Endothelial cell of hepatic sinusoid (primary cell): Measurements from ENCODE around the gene ZNF784.

Experiments
- in situ Hi-C: cut with HindIII; loops from 2 replicates; pipeline ENCODE4 v1.10.0; 2017; ENCODE audit warnings: low sequenced_read_pairs

ZNF784 gene

DNA sequence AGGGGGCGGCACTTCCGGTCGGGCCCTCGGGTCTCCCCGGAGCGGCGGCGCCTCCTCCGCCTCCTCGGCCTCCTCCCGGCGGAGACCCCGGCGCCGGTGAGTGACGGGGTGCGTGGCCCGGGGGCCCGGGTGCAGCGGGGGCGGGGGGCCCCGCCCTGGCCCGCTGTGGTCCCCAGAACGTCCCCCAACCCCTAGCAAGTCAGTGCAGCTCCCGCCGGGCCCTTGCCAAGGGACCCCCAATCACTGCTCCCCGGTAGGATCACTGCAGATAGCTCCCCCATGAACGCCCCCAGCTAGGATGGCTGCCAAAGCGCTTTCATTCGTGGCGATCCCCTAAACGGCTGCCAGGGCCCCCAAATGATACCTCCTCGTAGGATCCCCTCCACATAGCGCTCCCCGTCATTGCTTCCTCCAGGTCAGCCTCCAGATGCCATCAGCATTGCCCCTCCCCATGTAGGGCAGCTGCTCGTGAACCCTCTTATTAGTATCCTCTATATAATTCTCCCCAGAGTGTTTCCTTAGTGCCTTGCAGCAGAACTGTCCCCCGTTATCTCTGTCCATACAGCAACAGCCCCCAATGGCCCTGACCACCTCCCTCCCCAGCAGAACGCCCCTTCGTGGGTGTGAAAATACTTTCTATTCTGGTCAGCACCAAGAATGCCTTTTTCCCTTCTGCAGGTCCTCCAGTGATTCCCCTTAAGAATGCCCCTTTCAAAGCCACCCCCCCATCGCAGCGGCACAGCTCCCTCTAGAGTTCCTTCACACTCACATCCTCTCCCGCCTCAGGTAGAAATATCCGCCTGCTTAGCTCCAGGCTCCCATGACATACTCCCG lies 18.5 kb downstream of the ZNF784 start, which contains the start of gene ZNF865:
ZNF865 (plus strand) TSS at position 11 of the 834 bp plus-strand sequence. CDS start 7,972 bp downstream, outside the sequence.
- in situ Hi-C loops = no loop called here

- in situ Hi-C loops = no loop called here
Observed at GRCh38 chr19:55605207-55605636, 19.1 kb downstream of the ZNF784 start.

GRCh38 chr19:55603581-55604292 lies 20.6 kb downstream of the ZNF784 start:
- in situ Hi-C loops = no loop called here

GRCh38 chr19:55603115-55603514 lies 21.3 kb downstream of the ZNF784 start:
- in situ Hi-C loops = no loop called here

GRCh38 chr19:55602104-55603001 lies 22.0 kb downstream of the ZNF784 start:
- in situ Hi-C loops = no loop called here

DNA sequence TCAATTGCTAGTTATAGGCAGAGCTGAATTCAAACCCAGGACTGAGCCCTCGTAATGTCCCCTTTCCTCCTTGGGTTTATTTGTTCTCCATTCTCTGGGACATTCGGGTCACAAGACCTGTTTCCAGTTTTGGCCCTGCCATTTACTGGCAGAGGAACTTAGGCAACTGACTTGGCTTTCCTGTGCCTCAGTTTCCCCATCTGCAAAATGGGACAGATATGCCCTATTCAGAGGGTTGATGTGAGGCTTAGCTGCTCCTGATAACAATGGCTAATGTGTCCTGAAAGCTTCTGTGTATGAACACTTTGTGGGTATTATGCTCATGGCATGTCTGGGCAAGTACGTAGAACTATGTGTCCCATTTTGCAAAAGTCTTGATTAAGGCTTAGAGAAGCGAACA lies 23.3 kb downstream of the ZNF784 start:
- in situ Hi-C loops = no loop called here

DNA sequence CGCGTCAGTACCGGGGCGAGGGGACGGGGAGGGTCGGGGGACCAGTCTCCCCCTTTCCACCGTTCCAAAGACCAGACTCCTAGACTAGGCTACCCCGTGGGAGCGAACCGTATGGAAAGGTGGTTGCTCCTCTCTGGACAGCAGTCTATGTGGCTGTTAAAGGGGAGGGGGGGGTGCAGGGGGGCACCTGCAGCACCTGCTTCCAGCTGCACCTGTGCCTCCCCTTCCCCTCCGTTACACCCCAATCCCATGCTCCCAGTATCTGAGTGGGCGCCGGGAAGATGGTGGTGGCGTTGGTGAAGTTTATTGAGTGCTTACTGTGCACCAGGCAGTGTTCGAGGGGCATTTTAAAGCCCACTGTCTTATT lies 23.7 kb downstream of the ZNF784 start:
- in situ Hi-C loops = no loop called here

- in situ Hi-C loops = no loop called here
Observed at GRCh38 chr19:55599842-55600661, 24.3 kb downstream of the ZNF784 start, which contains the start of gene ZNF524. Gene ZNF524, plus strand, starts transcription at chr19:55600288. Its CDS starts 1,825 bp downstream, at chr19:55602113.

- in situ Hi-C loops = no loop called here
Observed at GRCh38 chr19:55599468-55599841, 24.9 kb downstream of the ZNF784 start, which contains the start of gene FIZ1. Gene FIZ1, minus strand, starts transcription at chr19:55599517. Its CDS starts 1,652 bp downstream, at chr19:55597865.

DNA sequence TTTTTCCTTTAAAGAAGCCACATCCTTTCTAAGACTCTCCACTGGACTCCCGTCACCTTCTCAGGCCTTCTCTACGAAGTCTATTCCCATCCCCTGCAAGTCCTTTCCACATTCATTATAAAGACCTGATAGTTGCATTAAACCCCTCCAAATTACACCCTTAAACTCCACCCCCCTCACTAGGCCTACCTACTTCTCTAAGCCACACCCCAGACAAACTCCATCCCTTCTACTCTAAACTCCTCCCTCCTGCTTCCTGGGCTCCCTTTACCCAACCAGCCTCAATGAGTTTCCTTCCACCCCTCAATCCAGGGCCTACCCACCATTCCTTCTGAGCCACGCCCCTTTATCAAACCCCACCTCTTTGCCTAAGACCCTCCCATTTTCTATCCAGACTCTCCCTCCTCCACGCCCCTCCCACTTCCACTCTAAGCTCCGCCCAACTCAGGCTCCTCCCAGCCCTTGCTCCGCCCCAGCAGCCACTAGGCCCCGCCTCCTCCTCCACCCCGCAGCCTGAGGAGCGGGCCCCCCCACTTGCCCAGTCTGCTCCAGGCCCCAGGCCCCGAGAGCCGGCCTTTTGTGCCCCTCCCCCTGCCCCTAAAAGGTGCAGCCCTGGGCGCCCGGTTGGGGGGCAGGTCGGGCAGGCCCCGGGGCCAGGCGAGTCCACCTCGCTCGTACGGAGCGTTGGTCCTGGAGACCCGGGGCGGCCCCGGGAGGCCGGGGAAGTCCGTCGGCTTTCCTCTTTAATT lies 25.5 kb downstream of the ZNF784 start:
- in situ Hi-C loops = no loop called here

- in situ Hi-C loops = no loop called here
Observed at GRCh38 chr19:55598034-55598433, 26.3 kb downstream of the ZNF784 start.

DNA sequence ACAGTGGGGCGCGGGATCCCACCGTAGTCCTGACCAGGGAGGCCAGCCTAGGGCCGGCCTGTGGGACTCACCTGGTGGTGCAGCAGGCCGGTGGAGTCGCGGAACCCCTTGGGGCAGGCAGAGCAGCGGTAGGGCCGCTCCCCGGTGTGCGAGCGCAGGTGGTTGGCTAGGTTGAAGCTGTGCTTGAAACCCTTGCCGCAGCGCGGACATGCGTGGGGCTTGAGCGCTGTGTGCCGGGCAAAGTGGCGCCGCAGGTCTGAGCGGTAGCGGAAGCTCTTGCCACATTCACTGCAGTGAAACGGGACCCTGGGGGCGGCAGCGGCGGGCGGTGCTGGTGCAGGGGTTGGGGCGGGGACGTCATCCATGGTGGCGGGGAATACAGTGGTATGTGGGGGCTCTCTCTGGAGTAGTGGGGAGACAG lies 26.9 kb downstream of the ZNF784 start:
- in situ Hi-C loops = no loop called here

DNA sequence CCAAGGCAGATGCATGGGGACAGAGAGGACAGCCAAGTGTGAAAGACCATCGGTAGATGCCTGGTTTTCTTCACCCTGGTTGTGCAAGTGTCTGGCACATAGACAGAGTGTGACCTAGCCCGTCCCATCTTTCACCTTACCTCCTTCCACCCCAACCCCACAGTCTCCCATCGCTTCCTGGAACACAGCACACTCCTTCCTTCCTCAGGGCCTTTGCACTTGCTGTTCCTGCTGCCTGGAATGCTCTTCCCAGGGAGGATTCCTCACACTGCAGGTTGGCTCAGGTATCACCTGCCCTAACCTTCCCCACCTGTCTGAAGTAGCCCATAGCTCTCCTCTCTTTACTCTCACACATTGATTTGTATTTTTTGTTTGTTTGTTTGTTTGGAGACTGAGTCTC lies 28.1 kb downstream of the ZNF784 start:
- in situ Hi-C loops = no loop called here

GRCh38 chr19:55594996-55595545 lies 29.3 kb downstream of the ZNF784 start:
- in situ Hi-C loops = no loop called here

DNA sequence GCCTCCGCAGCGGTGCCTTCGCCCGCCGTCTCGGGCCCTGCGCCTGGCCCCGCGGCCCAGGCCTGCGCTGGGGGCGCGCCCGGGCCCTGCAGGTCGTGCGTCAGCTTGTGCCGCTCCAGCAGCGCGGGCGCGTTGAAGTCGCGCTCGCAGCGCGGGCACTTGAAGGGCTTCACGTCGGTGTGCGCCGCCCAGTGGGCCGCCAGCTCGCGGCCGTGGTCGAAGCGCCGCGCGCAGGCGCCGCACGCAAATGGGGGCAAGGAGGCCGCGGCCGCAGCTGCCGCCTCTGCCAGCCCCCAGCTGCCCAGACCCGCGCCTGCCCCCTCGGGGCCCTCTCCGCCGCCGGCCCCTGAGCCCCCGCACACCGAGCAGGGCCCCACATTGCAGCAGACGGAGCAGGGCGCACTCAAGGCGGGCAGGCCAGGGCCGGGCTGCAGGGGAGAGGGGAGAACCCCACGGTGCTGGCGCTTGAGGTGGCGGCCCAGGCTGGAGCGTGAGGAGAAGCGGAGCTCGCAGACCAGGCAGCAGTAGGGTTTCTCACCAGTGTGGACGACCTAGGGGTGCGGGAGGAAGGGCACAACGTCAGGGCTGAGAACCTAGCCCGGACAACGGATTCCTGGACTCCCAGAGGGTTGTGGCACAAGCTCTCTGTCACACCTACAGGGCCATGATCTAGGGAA lies 31.1 kb downstream of the ZNF784 start:
- in situ Hi-C loops = no loop called here

DNA sequence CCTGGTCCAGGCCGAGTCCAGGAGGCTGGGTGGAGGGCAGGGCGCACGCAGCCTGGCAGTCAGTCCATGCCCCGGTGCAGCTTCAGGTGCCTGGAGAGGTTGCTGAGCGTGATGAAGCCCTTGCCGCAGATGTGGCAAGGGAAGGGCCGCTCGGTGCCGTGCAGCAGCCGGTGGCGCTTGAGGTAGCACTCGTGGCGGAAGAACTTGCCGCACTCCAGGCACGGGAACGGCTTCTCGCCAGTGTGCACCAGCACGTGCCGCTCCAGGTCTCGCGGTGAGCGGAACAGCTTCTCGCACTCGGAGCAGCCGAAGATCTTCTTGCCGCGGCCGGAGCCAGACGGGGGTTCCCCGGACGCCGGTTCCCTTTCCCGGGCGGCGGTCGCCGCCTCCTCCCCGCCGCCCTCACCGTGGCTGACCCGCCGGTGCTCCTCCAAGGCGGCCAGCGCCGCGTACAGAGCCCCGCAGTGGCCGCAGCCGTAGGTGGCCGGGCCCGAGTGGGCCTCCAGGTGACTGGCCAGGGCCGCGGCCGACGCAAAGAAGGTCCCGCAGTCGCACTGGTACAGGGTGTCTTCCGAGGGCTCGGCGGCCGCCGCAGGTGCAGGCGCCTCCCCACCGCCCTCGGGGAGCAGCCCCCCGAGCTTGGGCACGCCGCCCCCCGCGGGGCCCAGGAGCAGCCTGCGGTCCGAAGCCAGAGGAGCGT lies 31.8 kb downstream of the ZNF784 start:
- in situ Hi-C loops = no loop called here

GRCh38 chr19:55591555-55591954 lies 32.8 kb downstream of the ZNF784 start:
- in situ Hi-C loops = no loop called here

GRCh38 chr19:55590617-55591016 lies 33.7 kb downstream of the ZNF784 start:
- in situ Hi-C loops = no loop called here
